ENCODE measurements around the gene DMXL2.
"Not testable (repeated sequence)": the region's sequence is repeated elsewhere in the genome, so short reads cannot be mapped to it uniquely, and the experiment has no call there.

Gene DMXL2

GRCh38 chr15:51475736-51476135 lies 146.8 kb downstream of the DMXL2 start:
- DNase-seq: no peak

- DNase-seq: no peak
Measured at GRCh38 chr15:51470512-51470911, 152.1 kb downstream of the DMXL2 start.

- no peak for DNase-seq
Measured at GRCh38 chr15:51460796-51461195, 161.8 kb downstream of the DMXL2 start.

- no peak for DNase-seq
Measured at GRCh38 chr15:51450001-51450400, 172.6 kb downstream of the DMXL2 start.

- DNase-seq: no peak
Measured at GRCh38 chr15:51448622-51449399, 173.8 kb downstream of the DMXL2 start.

GRCh38 chr15:51447855-51448621 lies 174.5 kb downstream of the DMXL2 start:
- DNase-seq: no peak

- not testable (repeated sequence) for DNase-seq
Measured at GRCh38 chr15:51446029-51446744, 176.4 kb downstream of the DMXL2 start.

GRCh38 chr15:51444807-51445206 lies 177.8 kb downstream of the DMXL2 start:
- DNase-seq: no peak

GRCh38 chr15:51444112-51444511 lies 178.5 kb downstream of the DMXL2 start:
- DNase-seq: no peak

- no peak for DNase-seq
Measured at GRCh38 chr15:51443282-51443914, 179.2 kb downstream of the DMXL2 start.

- DNase-seq: no peak
Measured at GRCh38 chr15:51438526-51438925, 184.0 kb downstream of the DMXL2 start.

GRCh38 chr15:51425517-51426040 lies 197.0 kb downstream of the DMXL2 start:
- DNase-seq: no peak

- DNase-seq: no peak
Measured at GRCh38 chr15:51424780-51425179, 197.8 kb downstream of the DMXL2 start.

- DNase-seq: not testable (repeated sequence)
Measured at GRCh38 chr15:51423040-51423439, 199.5 kb downstream of the DMXL2 start.

GRCh38 chr15:51416129-51416528 lies 206.4 kb downstream of the DMXL2 start:
- no peak for DNase-seq

GRCh38 chr15:51414256-51414860 lies 208.2 kb downstream of the DMXL2 start:
- DNase-seq: no peak

- no peak for DNase-seq
Measured at GRCh38 chr15:51405693-51406523, 216.7 kb downstream of the DMXL2 start.

GRCh38 chr15:51403946-51404695 lies 218.4 kb downstream of the DMXL2 start:
- no peak for DNase-seq

GRCh38 chr15:51403072-51403878 lies 219.3 kb downstream of the DMXL2 start:
- DNase-seq: no peak
